Activated naive CD4-positive, alpha-beta T cell treated with anti-CD3 and anti-CD28 coated beads for 36 hours (primary cell): Measurements from ENCODE around the gene HSPB9. TPM values are rescaled to one million over a fixed set of nuclear protein-coding genes. Genes with fewer than 3 reads are reported as not detected.
A peak's percentile ranks its signal among the peaks of the same experiment; 100 is the strongest.

Experiments
- CTCF ChIA-PET: fragments of 350-600 bp; sonication (Branson Sonifier 250); formaldehyde crosslinking; loops from one replicate; lab custom pipeline; 2021; ENCODE audit warnings: antibody characterized with exemption; lab: Charles Lee
- DNase-seq: peaks from one replicate; pipeline ENCODE4 v3.0.0-alpha.2; 2020
- H3K27ac Mint-ChIP-seq: one replicate; pipeline ENCODE4 v1.8.0; 2021; ENCODE audit warnings: mild to moderate bottlenecking, mixed read lengths
- H3K27me3 Mint-ChIP-seq: one replicate; pipeline ENCODE4 v1.8.0; 2021; ENCODE audit warnings: low read depth, mixed read lengths
- H3K36me3 Mint-ChIP-seq: one replicate; pipeline ENCODE4 v1.8.0; 2021; ENCODE audit warnings: low read depth, mixed read lengths
- H3K4me1 Mint-ChIP-seq: one replicate; pipeline ENCODE4 v1.8.0; 2021; ENCODE audit warnings: low read depth, mixed read lengths
- H3K4me3 Mint-ChIP-seq: one replicate; pipeline ENCODE4 v1.8.0; 2021; ENCODE audit warnings: mild to moderate bottlenecking, moderate library complexity, mixed read lengths
- H3K9me3 Mint-ChIP-seq: one replicate; pipeline ENCODE4 v1.8.0; 2021; ENCODE audit warnings: mixed read lengths
- intact Hi-C: fragments of 100-400 bp; cut with micrococcal nuclease; formaldehyde crosslinking; loops from one replicate; pipeline ENCODE4 v1.15.1; 2023
- total RNA-seq, 2 experiments: library from RNA; stranded (reverse); gene quantifications; one replicate each; pipeline ENCODE4 v1.2.3, GENCODE V29; 2021

The HSPB9 gene
- total RNA-seq, 2 experiments from 2014 or later = not detected

- Mint-ChIP-seq H3K36me3 (peaks cover 3% of the 10 kb centered on the region), H3K4me3 (no peak overlapping the region), H3K9me3 (no peaks in the 10 kb centered on the region), H3K27ac (no peak overlapping the region), H3K4me1 (peaks cover 19% of the 10 kb centered on the region), H3K27me3 (no peaks in the 10 kb centered on the region)
- CTCF ChIA-PET = interaction anchor here (6.3 kb wide), 1 partner anchor 39 kb away, joined by 34 read pairs; no protein-coding TSS in a partner anchor
- DNase-seq = no peak
- intact Hi-C loops = no loop called here
These were observed 16.6 kb upstream of the HSPB9 start for GRCh38 chr17:42106009-42106408.

GRCh38 chr17:42107124-42107523 lies 15.5 kb upstream of the HSPB9 start:
- Mint-ChIP-seq H3K27me3 (no peaks in the 10 kb centered on the region), H3K9me3 (no peaks in the 10 kb centered on the region), H3K4me3 (peak overlapping the region; percentile 66), H3K4me1 (peaks cover 29% of the 10 kb centered on the region), H3K27ac (no peak overlapping the region), H3K36me3 (peaks cover 3% of the 10 kb centered on the region)
- intact Hi-C loops = no loop called here
- no peak for DNase-seq
- CTCF ChIA-PET = interaction anchor here (0.6 to 6.3 kb wide), 7 partner anchors 13 to 416 kb away, joined by 3 to 34 read pairs (median 4); partner anchors contain the start of genes DNAJC7, KAT2A and NKIRAS2

GRCh38 chr17:42107597-42108576 lies 14.7 kb upstream of the HSPB9 start:
- H3K27ac Mint-ChIP-seq = no peak overlapping the region
- peak overlapping the region; percentile 66 for H3K4me3 Mint-ChIP-seq
- peaks cover 34% of the 10 kb centered on the region for H3K4me1 Mint-ChIP-seq
- H3K9me3 Mint-ChIP-seq = no peaks in the 10 kb centered on the region
- no peaks in the 10 kb centered on the region for H3K27me3 Mint-ChIP-seq
- DNase-seq = peak; percentile 95
- CTCF ChIA-PET = interaction anchor here (0.6 to 6.3 kb wide), 10 partner anchors 12 to 415 kb away, joined by 3 to 34 read pairs (median 4); partner anchors contain the start of genes CAVIN1, DNAJC7 and KAT2A
- peaks cover 4% of the 10 kb centered on the region for H3K36me3 Mint-ChIP-seq
- intact Hi-C loops = no loop called here

GRCh38 chr17:42109086-42109485 lies 13.5 kb upstream of the HSPB9 start:
- Mint-ChIP-seq H3K4me3 (no peak overlapping the region), H3K36me3 (peaks cover 6% of the 10 kb centered on the region), H3K4me1 (peaks cover 34% of the 10 kb centered on the region), H3K9me3 (no peaks in the 10 kb centered on the region), H3K27me3 (no peaks in the 10 kb centered on the region), H3K27ac (no peak overlapping the region)
- intact Hi-C loops = no loop called here
- DNase-seq = no peak
- CTCF ChIA-PET = interaction anchor here (3.1 to 6.3 kb wide), 2 partner anchors 11 to 42 kb away, joined by 11 to 34 read pairs; partner anchors contain the start of gene KAT2A

- H3K27me3 Mint-ChIP-seq = no peaks in the 10 kb centered on the region
- intact Hi-C loops = loop anchor here (5.0 to 10.0 kb wide), 2 partner anchors 414 to 567 kb away; partner anchors contain the start of gene PLEKHH3
- CTCF ChIA-PET = interaction anchor here (0.6 to 6.3 kb wide), 9 partner anchors 9 to 150 kb away, joined by 3 to 34 read pairs (median 4); partner anchors contain the start of gene NKIRAS2
- peak overlapping the region; percentile 92 for H3K27ac Mint-ChIP-seq
- H3K4me3 Mint-ChIP-seq = peak overlapping the region; percentile 21
- peaks cover 34% of the 10 kb centered on the region for H3K4me1 Mint-ChIP-seq
- no peak for DNase-seq
- peaks cover 9% of the 10 kb centered on the region for H3K36me3 Mint-ChIP-seq
- no peaks in the 10 kb centered on the region for H3K9me3 Mint-ChIP-seq
These were observed 12.0 kb upstream of the HSPB9 start for GRCh38 chr17:42110301-42111264.

- Mint-ChIP-seq H3K9me3 (no peaks in the 10 kb centered on the region), H3K27ac (peak overlapping the region; percentile 92), H3K27me3 (no peaks in the 10 kb centered on the region), H3K4me3 (peak overlapping the region; percentile 43), H3K36me3 (peaks cover 14% of the 10 kb centered on the region), H3K4me1 (peaks cover 34% of the 10 kb centered on the region)
- CTCF ChIA-PET = interaction anchor here (0.9 to 6.3 kb wide), 7 partner anchors 9 to 151 kb away, joined by 3 to 34 read pairs (median 6); partner anchors contain the start of gene NKIRAS2
- intact Hi-C loops = loop anchor here (5.0 to 10.0 kb wide), 2 partner anchors 414 to 566 kb away; partner anchors contain the start of gene PLEKHH3
- no peak for DNase-seq
These were observed 11.4 kb upstream of the HSPB9 start for GRCh38 chr17:42111265-42111636.

GRCh38 chr17:42111871-42112551 lies 10.6 kb upstream of the HSPB9 start:
- H3K4me1 Mint-ChIP-seq = peaks cover 38% of the 10 kb centered on the region
- H3K9me3 Mint-ChIP-seq = no peaks in the 10 kb centered on the region
- intact Hi-C loops = loop anchor here (1.0 to 10.0 kb wide), 5 partner anchors 21 to 565 kb away; partner anchors contain the start of genes DNAJC7, PLEKHH3 and RAB5C
- peak; percentile 70 for DNase-seq
- H3K27me3 Mint-ChIP-seq = no peaks in the 10 kb centered on the region
- H3K27ac Mint-ChIP-seq = peak overlapping the region; percentile 92
- H3K4me3 Mint-ChIP-seq = peak overlapping the region; percentile 81
- H3K36me3 Mint-ChIP-seq = peaks cover 19% of the 10 kb centered on the region
- CTCF ChIA-PET = interaction anchor here (0.9 to 3.2 kb wide), 8 partner anchors 10 to 152 kb away, joined by 3 to 18 read pairs (median 5); partner anchors contain the start of gene NKIRAS2

- Mint-ChIP-seq H3K4me1 (peaks cover 38% of the 10 kb centered on the region), H3K36me3 (peaks cover 25% of the 10 kb centered on the region), H3K9me3 (no peaks in the 10 kb centered on the region), H3K27ac (peak within 1 kb of the TSS; percentile 92), H3K4me3 (peak within 1 kb of the TSS; percentile 81), H3K27me3 (no peaks in the 10 kb centered on the region)
- intact Hi-C loops = loop anchor here (1.0 to 10.0 kb wide), 5 partner anchors 21 to 565 kb away; partner anchors contain the start of genes DNAJC7, PLEKHH3 and RAB5C
- DNase-seq = peak; percentile 90
- CTCF ChIA-PET = interaction anchor here (0.8 to 4.3 kb wide), 14 partner anchors 12 to 294 kb away, joined by 3 to 38 read pairs (median 4); partner anchors contain the start of genes NKIRAS2 and ODAD4
These were observed 9.9 kb upstream of the HSPB9 start, which contains the start of gene DHX58 for GRCh38 chr17:42112552-42113176. DHX58 (minus strand) TSS chr17:42112714; CDS start chr17:42111892, 822 bp downstream.

- Mint-ChIP-seq H3K27me3 (no peaks in the 10 kb centered on the region), H3K4me1 (peaks cover 31% of the 10 kb centered on the region)
- CTCF ChIA-PET = interaction anchor here (0.6 to 4.3 kb wide), 15 partner anchors 10 to 293 kb away, joined by 3 to 38 read pairs (median 4); partner anchors contain the start of gene ODAD4
These were observed 9.1 kb upstream of the HSPB9 start for GRCh38 chr17:42113293-42114069.

More at GRCh38 chr17:42113293-42114069, 9.1 kb upstream of the HSPB9 start:
- no peak for DNase-seq
- Mint-ChIP-seq H3K36me3 (peaks cover 32% of the 10 kb centered on the region), H3K27ac (peak overlapping the region; percentile 92), H3K4me3 (no peak overlapping the region), H3K9me3 (no peaks in the 10 kb centered on the region)
- intact Hi-C loops = loop anchor here (2.0 to 10.0 kb wide), 3 partner anchors 41 to 564 kb away; partner anchors contain the start of genes PLEKHH3 and RAB5C
